ENCODE measurements around the gene DNAJC8. TPM values are rescaled to one million over a fixed set of nuclear protein-coding genes. Genes with fewer than 3 reads are reported as not detected.

The DNAJC8 gene
- polyA plus RNA-seq, 1 of the 3 experiments (the other 2 are of a cell fraction): 50.9 TPM

- no peak for DNase-seq
- no peak overlapping the region for H2AFZ ChIP-seq (ENCODE audit: low read depth)
- peaks cover 47 to 55% of the 10 kb centered on the region in 2 experiments for H3K36me3 ChIP-seq (replicated peaks in 1 of 2; ENCODE audit: control insufficient read depth in 1 of 2, insufficient read depth in 2 of 2, low read length in 1 of 2)
- H3F3A ChIP-seq (replicated peaks; ENCODE audit: insufficient read depth): peaks cover 5% of the 10 kb centered on the region
- POLR2A ChIA-PET: no interaction called here
- no peaks in the 10 kb centered on the region for H3K9me2 ChIP-seq
- H4K20me1 ChIP-seq (ENCODE audit: insufficient read depth): peaks cover 62% of the 10 kb centered on the region
- H3K79me2 ChIP-seq (ENCODE audit: insufficient read depth): peaks cover 45% of the 10 kb centered on the region
- H3K9ac ChIP-seq: no peak overlapping the region
- CTCF ChIA-PET: interaction anchor here (1.2 to 1.4 kb wide), 2 partner anchors 13 to 24 kb away, joined by 3 read pairs; no protein-coding TSS in a partner anchor
- no peaks in the 10 kb centered on the region for H3K9me3 ChIP-seq
- no peak overlapping the region for H3K4me2 ChIP-seq
- H3K4me1 ChIP-seq (ENCODE audit: control insufficient read depth in 1 of 2, insufficient read depth in 2 of 2, low read depth in 1 of 2, low read length in 1 of 2): no peaks in the 10 kb centered on the region
- no peak overlapping the region for H3K4me3 ChIP-seq (ENCODE audit: low read depth in 2 of 2, low read length in 1 of 2)
- H3K27me3 ChIP-seq (ENCODE audit: insufficient read depth): no peaks in the 10 kb centered on the region
- WGBS (ENCODE audit: low lambda C conversion rate): 90% methylated on average over 13 of the region's 17 CpGs
- H3K27ac ChIP-seq (ENCODE audit: low read depth in 2 of 2, low read length in 1 of 2): no peak overlapping the region
- TF ChIP-seq MAX (IDR thresholded peaks at IDR 0.05; ENCODE audit: low read depth): no peak
- no peak for TF ChIP-seq GABPA (IDR thresholded peaks at IDR 0.05; ENCODE audit: low read depth)
- no peak for TF ChIP-seq USF2 (IDR thresholded peaks at IDR 0.05; ENCODE audit: borderline replicate concordance, low read depth, low read length)
- no peak for TF ChIP-seq TAF1 (IDR thresholded peaks at IDR 0.05; ENCODE audit: borderline replicate concordance, low read depth, low read length)
- no peak for TF ChIP-seq FOXJ3 (CRISPR knock-in tag; IDR thresholded peaks at IDR 0.05)
- no peak for TF ChIP-seq CHD2 (IDR thresholded peaks at IDR 0.05; ENCODE audit: low read length, partially characterized antibody)
- no peak for TF ChIP-seq REST (IDR thresholded peaks at IDR 0.05; ENCODE audit: low read depth, low read length)
- TF ChIP-seq POLR2AphosphoS5 (IDR thresholded peaks at IDR 0.05; ENCODE audit: low read depth, low read length): no peak
- TF ChIP-seq JUND (IDR thresholded peaks at IDR 0.05): no peak
- TF ChIP-seq TEAD4 (IDR thresholded peaks at IDR 0.05; ENCODE audit: borderline replicate concordance, insufficient read depth): no peak
- TF ChIP-seq FOSL2 (IDR thresholded peaks at IDR 0.05; ENCODE audit: borderline replicate concordance, low read depth): no peak
- TF ChIP-seq FOXM1 (IDR thresholded peaks at IDR 0.05; ENCODE audit: low read depth): no peak
- no peak for TF ChIP-seq TCF12 (IDR thresholded peaks at IDR 0.05)
Measured at GRCh38 chr1:28273216-28273860, 40.5 kb upstream of the DNAJC8 start.
